Measurements from ENCODE around the gene PID1.
A peak's percentile ranks its signal among the peaks of the same experiment; 100 is the strongest.

PID1 gene

DNA sequence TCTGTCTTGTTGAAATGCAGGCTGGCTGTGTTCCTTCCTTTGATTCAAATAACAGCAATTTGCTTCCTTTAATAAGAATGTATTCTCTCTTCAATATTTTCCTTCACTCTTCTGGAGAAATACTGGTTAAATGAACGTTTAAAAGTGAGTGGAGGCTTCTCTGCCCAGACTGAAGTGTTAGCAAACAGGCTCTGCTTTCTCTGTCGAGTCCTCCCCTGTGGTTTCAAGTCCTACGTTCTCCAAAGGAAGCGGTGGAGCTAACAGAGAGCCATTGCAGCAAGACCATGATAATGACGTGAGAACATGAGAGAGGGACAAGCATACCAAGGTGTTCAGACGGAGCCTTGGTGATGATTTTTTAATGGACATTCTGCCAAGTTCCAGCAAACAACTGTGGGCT lies 26.2 kb upstream of the PID1 start:
- TF ChIP-seq, protein P1, sequence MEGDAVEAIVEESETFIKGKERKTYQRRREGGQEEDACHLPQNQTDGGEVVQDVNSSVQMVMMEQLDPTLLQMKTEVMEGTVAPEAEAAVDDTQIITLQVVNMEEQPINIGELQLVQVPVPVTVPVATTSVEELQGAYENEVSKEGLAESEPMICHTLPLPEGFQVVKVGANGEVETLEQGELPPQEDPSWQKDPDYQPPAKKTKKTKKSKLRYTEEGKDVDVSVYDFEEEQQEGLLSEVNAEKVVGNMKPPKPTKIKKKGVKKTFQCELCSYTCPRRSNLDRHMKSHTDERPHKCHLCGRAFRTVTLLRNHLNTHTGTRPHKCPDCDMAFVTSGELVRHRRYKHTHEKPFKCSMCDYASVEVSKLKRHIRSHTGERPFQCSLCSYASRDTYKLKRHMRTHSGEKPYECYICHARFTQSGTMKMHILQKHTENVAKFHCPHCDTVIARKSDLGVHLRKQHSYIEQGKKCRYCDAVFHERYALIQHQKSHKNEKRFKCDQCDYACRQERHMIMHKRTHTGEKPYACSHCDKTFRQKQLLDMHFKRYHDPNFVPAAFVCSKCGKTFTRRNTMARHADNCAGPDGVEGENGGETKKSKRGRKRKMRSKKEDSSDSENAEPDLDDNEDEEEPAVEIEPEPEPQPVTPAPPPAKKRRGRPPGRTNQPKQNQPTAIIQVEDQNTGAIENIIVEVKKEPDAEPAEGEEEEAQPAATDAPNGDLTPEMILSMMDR (IDR thresholded peaks at IDR 0.05; ENCODE audit: insufficient read depth, low read depth, low read length, missing control alignments): no peak
- DNase-seq (ENCODE audit: low read depth): no peak

DNA sequence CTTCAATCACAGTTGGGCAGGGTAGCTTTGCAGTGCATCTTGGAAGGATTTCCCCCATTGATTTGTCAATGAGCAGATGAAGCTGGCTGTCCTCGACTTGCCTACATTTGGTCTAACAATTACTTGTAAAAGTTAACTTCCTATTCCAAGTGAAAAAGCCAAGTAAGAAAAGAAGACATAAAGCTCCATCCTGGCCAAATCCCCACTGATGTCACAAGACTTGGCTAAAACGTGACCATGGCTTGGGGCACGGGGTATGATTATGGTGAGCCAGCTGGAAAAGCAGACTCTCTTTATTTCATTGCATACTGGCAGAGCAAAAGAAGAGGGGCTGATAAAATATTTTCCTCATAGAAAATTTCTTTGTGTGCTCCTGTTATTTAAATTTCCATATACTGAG lies 25.4 kb upstream of the PID1 start:
- DNase-seq (ENCODE audit: low read depth): no peak
- TF ChIP-seq, protein P1 (IDR thresholded peaks at IDR 0.05; ENCODE audit: insufficient read depth, low read depth, low read length, missing control alignments): no peak
- H3K4me3 ChIP-seq (ENCODE audit: low read length): no peak overlapping the region

More for the DNA sequence above, 26.2 kb upstream of the PID1 start:
- no peak overlapping the region for H3K4me3 ChIP-seq (ENCODE audit: low read length)

DNA sequence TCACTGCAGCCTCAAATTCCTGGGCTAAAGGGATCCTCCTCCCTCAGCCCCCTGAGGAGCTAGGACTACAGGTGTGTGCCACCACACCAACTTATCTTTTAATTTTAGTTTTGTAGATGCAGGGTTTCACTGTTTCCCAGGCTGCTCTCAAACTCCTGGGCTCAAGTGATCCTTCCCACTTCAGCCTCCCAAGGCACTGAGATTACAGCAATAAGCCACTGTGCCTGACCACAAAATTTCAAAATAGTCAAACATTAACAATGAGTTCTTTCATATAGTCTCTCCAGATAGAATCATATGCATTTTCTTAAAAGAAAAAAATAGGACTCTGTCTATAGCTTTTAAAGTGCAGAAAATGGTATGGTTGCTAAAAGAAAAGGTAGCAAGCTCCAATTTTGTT lies 24.9 kb upstream of the PID1 start:
- TF ChIP-seq, protein P1 (IDR thresholded peaks at IDR 0.05; ENCODE audit: insufficient read depth, low read depth, low read length, missing control alignments): no peak
- DNase-seq (ENCODE audit: low read depth): no peak
- no peak overlapping the region for H3K4me3 ChIP-seq (ENCODE audit: low read length)

DNA sequence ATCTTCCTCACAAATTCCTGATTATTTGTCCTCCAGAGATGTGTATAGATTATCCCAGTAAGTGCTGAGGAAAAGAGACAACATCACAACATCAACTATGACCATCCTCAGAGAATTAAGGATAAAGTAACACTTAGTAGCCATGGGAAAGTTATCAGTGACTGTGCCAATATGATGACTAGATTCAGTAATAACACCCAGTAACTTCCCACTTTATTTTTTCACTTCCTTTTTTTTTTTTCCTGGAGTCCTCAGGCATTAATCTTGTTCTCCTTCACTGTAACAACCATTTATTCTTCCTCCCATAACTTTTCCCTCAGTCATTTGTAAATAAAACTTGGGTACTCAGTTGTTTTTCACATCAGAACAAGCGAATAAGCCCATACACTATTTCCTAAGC lies 16.7 kb upstream of the PID1 start:
- no peak for DNase-seq (ENCODE audit: low read depth)
- TF ChIP-seq, protein P1 (IDR thresholded peaks at IDR 0.05; ENCODE audit: insufficient read depth, low read depth, low read length, missing control alignments): no peak
- no peak overlapping the region for H3K4me3 ChIP-seq (ENCODE audit: low read length)

DNA sequence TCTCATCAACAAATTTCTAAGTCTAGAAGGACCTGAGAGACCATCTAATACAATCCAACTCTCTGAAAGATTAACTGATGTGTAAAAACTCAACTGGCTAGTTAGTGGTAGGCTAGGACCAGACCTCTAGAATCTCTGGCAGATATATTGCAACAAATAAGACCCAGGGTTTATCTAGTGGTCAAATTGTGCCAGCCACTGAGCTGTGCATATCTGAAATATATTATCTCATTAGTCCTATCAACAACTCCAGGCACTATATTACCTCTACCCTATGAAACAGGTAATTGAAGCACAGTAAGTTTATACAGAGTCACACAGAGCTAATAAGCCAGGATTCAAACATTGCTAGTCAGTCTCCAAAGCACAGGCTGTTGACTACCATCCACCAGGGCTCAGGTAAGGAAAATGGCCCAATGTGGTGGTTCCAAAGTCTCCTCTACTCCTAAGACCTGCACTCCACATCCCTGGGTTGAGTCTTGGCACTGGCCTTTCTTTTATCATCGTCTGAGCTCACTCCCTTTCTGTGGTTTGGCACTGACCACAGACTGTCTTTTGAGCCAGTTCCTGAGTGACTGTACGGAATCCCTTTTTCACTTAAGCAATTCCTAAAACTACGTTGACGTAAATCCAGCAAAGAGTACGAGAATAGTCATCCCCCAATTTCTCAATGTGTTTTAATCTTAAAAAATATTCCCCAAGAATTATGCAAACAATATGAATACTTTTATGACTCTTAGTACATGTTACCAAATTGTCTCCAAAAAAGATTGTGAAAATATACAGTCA lies 11.9 kb upstream of the PID1 start:
- H3K4me3 ChIP-seq (ENCODE audit: low read length): no peak overlapping the region
- TF ChIP-seq, protein P1 (IDR thresholded peaks at IDR 0.05; ENCODE audit: insufficient read depth, low read depth, low read length, missing control alignments): no peak
- DNase-seq (ENCODE audit: low read depth): peak; percentile 92

DNA sequence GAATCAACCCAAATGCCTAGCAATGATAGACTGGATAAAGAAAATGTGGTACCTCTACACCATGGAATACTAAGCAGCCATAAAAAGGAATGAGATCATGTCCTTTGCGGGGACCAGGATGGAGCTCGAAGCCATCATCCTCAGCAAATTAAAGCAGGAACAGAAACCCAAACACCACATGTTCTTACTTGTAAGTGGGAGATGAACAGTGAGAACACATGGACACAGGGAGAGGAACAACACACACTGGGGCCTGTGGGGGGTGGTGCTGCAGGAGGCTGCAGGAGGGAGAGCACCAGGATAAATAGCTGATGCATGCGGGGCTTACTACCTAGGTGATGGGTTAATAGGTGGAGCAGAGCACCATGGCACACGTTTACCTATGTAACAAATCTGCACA lies 8.4 kb upstream of the PID1 start:
- TF ChIP-seq, protein P1 (IDR thresholded peaks at IDR 0.05; ENCODE audit: insufficient read depth, low read depth, low read length, missing control alignments): no peak
- no peak overlapping the region for H3K4me3 ChIP-seq (ENCODE audit: low read length)
- DNase-seq (ENCODE audit: low read depth): no peak

DNA sequence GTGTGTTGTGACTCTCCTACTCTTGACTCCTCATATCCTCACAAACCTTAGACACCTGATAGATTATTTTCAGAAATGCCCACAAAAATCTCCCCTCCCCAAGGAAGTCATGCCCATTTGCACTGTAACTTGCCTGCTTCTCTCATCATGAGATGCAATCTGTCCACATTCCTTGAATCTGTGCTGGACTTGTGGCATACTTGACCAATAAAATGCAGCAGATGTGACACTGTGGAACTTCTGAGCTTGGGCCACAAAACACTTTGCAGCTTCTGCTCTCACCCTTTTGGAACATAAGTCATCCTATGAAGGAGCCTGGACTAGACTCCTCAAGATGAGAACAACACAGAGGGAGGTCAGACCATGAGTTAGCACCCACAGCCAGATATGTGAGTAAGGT lies 4.4 kb upstream of the PID1 start:
- TF ChIP-seq, protein P1 (IDR thresholded peaks at IDR 0.05; ENCODE audit: insufficient read depth, low read depth, low read length, missing control alignments): no peak
- H3K4me3 ChIP-seq (ENCODE audit: low read length): no peak overlapping the region
- DNase-seq (ENCODE audit: low read depth): no peak
